ENCODE measurements around the gene GPR35. TPM values are rescaled to one million over a fixed set of nuclear protein-coding genes. Genes with fewer than 3 reads are reported as not detected.
A peak's percentile ranks its signal among the peaks of the same experiment; 100 is the strongest.

GPR35 gene
- total RNA-seq, 4 donors from 2014 or later = 1.2 to 2.8 (median 2.4) TPM

DNA sequence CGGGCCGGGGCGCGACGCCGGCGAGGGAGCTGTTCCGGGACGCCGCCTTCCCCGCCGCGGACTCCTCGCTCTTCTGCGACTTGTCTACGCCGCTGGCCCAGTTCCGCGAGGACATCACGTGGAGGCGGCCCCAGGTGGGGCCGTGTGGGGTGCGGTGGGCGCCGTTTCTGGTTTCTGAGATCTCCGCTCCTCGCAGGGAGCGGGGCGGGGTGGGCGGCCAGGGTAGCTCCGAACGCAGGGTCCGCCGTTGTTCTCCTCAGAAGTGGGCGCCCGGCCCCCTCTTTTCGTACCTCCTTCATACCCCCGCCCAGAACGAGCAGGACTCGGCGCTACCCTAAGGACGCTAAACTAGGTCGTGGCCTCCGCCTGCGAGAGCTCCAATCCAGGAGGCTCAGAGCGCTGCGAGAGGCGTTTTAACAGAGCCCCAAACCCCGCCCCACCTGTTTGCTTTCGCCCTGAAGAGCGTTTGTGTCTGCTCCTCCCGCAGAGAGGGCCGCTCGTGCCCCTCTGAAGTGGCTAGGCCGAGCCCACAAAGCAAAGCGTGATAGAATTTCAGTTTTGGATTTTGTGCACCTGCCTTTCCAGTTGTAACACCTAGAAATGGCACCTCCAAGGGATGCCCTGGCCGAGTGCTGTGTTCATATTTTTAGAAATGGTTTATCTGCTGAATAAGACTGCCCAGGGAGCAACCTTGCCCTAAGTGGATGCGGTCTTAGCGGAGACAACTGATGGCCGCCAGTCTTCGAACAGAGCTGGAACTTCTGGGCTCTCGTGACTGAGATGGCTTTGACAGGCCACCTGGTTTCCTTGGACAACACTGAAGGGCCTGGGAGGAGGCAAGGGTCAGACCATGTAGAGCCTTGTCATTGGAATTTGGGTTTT is 38.1 kb upstream of the GPR35 start:
- intact Hi-C loops (cut with DNase I; ENCODE audit: low total_unique reads) = no loop called here
- no peak for TF ChIP-seq CTCF (IDR thresholded peaks at IDR 0.05)
- no peak for TF ChIP-seq POLR2A (IDR thresholded peaks at IDR 0.05)
- DNase-seq (ENCODE audit: low spot score in 2 of 2) = no peak
- 7 to 8% methylated on average over 25 to 27 of the region's 62 CpGs for WGBS, 2 donors
- peak overlapping the region; percentile 74 for H3K4me3 ChIP-seq (ENCODE audit: low read depth, poor library complexity, severe bottlenecking)

DNA sequence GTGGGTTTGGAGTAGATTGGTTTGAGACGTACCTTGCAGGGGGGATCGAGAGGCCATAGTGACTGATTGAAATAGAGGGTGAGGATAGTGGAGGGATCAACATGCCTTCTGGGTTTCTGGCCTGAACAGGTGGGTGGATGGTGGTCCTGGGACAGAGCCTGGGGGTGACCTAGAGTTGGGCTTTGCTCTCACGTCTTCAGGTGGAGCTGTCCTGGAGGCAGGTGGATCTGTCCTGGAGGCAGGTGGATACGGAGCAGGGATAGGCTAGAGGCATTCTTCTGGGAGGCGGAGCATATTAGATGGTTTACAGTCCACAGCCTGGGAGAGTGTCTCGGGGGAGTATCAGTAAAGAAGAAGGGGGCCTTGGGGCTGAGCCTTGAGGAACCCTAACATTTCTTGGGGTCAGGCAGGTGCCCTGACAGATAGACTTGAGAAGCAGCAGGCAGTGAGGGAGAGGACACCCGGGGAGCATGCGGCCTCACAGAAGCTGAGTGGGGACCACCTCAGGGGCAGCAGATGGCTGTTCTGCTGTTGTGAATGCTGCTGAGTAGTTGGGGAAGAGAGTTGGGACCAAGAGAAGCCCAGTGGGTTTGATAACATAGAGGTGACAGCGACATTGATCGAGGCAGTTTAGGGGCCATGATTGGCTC is 37.1 kb upstream of the GPR35 start:
- intact Hi-C loops (cut with DNase I; ENCODE audit: low total_unique reads) = no loop called here
- WGBS, 2 donors = 75 to 82% methylated on average over 10 of the region's 10 CpGs
- no peak for DNase-seq (ENCODE audit: low spot score in 2 of 2)
- no peak overlapping the region for H3K4me3 ChIP-seq (ENCODE audit: low read depth, poor library complexity, severe bottlenecking)
- TF ChIP-seq CTCF (IDR thresholded peaks at IDR 0.05) (no peak), POLR2A (IDR thresholded peaks at IDR 0.05) (no peak)

DNA sequence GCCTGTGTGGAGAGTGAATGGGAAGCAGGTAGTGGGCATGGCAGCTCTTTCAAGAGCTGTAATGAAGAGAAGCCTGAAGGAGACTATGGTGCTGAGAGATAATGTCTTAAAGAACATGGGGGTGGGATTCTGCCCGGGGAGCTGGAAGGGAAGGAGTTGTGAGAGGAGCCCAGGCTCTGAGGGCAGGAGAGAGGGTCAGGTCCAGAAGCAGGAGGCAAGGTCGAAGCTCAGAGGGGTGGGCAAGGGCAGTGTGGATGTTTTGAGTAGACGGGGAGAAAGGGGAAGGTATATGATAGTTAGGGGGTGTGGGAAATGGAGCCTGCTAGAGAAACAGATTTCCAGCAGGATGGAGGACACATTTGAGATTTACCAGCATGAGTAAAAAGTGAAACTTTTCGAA is 36.6 kb upstream of the GPR35 start:
- H3K4me3 ChIP-seq (ENCODE audit: low read depth, poor library complexity, severe bottlenecking) = no peak overlapping the region
- intact Hi-C loops (cut with DNase I; ENCODE audit: low total_unique reads) = no loop called here
- no peak for TF ChIP-seq POLR2A (IDR thresholded peaks at IDR 0.05)
- 76 to 84% methylated on average over 4 of the region's 4 CpGs for WGBS, 2 donors
- no peak for DNase-seq (ENCODE audit: low spot score in 2 of 2)

- 83 to 89% methylated on average over 13 to 14 of the region's 14 CpGs for WGBS, 2 donors
- no peak for TF ChIP-seq POLR2A (IDR thresholded peaks at IDR 0.05)
- no peak for TF ChIP-seq CTCF (IDR thresholded peaks at IDR 0.05)
- DNase-seq (ENCODE audit: low spot score in 2 of 2) = no peak
- intact Hi-C loops (cut with DNase I; ENCODE audit: low total_unique reads) = no loop called here
- no peak overlapping the region for H3K4me3 ChIP-seq (ENCODE audit: low read depth, poor library complexity, severe bottlenecking)
Observed at GRCh38 chr2:240589375-240589774, 35.9 kb upstream of the GPR35 start.

- intact Hi-C loops (cut with DNase I; ENCODE audit: low total_unique reads) = no loop called here
- DNase-seq (ENCODE audit: low spot score in 2 of 2) = no peak
- no peak for TF ChIP-seq POLR2A (IDR thresholded peaks at IDR 0.05)
- TF ChIP-seq CTCF (IDR thresholded peaks at IDR 0.05) = no peak
- 83 to 95% methylated on average over 14 to 16 of the region's 16 CpGs for WGBS, 2 donors
- H3K4me3 ChIP-seq (ENCODE audit: low read depth, poor library complexity, severe bottlenecking) = no peak overlapping the region
Observed at GRCh38 chr2:240589850-240590525, 35.3 kb upstream of the GPR35 start.

GRCh38 chr2:240590681-240591111 is 34.6 kb upstream of the GPR35 start:
- no peak overlapping the region for H3K4me3 ChIP-seq (ENCODE audit: low read depth, poor library complexity, severe bottlenecking)
- no peak for TF ChIP-seq POLR2A (IDR thresholded peaks at IDR 0.05)
- TF ChIP-seq CTCF (IDR thresholded peaks at IDR 0.05) = no peak
- 94 to 98% methylated on average over 7 to 21 of the region's 21 CpGs for WGBS, 2 donors
- no peak for DNase-seq (ENCODE audit: low spot score in 2 of 2)
- intact Hi-C loops (cut with DNase I; ENCODE audit: low total_unique reads) = no loop called here
